Lung microvascular endothelial cell (primary cell): ENCODE measurements around the gene LGALS14. TPM values are rescaled to one million over a fixed set of nuclear protein-coding genes. Genes with fewer than 3 reads are reported as not detected.
A peak's percentile ranks its signal among the peaks of the same experiment; 100 is the strongest.
"Not testable (repeated sequence)": the region's sequence is repeated elsewhere in the genome, so short reads cannot be mapped to it uniquely, and the experiment has no call there.

Experiments
- DNase-seq, 2 donors: peaks; one replicate each; pipeline versions ENCODE4 v3.0.0 to v3.0.0-alpha.2; 2010; ENCODE audit warnings: low read depth in 2 of 2
- total RNA-seq: library from RNA; depleted of rRNA; stranded (reverse); fragments of >200 nt; gene quantifications from 2 replicates; pipeline ENCODE4 v1.2.1, GENCODE V29; 2014

The LGALS14 gene, protein sequence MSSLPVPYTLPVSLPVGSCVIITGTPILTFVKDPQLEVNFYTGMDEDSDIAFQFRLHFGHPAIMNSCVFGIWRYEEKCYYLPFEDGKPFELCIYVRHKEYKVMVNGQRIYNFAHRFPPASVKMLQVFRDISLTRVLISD
- not detected in 2 replicates for total RNA-seq

DNA sequence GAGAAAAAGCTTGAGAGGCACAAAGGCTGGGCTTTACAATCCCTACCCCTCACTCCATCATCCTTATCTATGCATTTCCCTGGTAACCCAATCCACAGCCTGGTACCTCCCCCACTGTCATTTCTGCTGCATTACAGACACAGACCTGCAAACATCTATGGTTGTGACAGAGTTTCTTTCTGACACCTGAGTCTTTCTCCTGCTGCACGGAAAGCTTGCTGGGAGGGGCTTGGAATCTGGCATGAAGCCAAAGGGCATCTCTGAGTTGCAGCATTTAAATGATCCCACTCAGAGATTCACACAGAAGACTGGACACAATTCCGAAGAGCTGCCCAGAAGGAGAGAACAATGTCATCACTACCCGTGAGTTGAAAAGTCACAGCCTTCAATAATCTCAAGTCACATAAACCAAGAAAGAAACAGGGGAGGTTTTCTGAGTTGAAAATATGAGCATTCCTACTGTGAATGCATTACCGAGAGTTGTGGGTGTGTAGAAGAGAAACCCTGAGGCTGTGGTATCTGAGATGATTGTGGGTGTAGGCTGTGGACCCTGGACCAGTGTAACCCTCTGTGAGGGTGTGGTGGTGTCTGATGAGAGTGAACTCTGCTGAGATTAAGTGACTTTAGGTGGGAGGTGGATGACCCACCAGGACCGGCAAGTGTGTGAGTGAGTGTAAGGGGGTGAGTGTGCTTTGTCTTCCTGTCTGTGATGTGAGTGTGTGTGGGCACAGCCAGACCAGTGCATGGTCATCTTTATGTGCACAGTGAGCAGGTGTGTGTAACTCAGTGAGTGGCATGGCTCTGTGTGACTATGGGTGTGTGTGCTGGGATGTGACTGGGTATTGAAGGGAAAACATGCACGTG, at the start of gene LGALS14:
TSS of gene LGALS14 (plus strand) at position 301 of the 864 bp plus-strand sequence. CDS start at position 349, 48 bp downstream.
- DNase-seq: no peak

GRCh38 chr19:39655613-39656012, 48.7 kb upstream of the LGALS14 start, which contains the start of gene LGALS16:
Gene LGALS16, plus strand, starts transcription at chr19:39655913. Its CDS starts 49 bp downstream, at chr19:39655962.
- no peak for DNase-seq

DNA sequence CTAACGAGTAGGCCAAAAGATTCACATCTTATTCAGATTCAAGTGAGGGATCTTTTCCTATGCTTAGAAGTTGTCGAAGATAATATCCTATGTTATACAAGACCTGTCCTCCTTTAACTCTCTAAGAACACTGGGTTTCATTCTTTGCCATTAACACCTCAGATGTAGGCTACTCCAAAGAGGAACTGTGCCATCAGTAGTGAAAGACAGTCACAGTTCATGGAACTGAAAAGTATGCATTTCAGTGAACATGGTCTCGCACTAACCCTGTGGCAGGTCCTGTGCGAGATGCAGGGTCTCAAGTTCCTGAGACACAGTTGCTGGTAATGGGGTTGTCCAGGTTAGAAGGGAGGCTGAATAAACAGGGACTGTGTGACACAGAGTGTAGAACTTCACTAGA, 44.5 kb upstream of the LGALS14 start:
- no peak for DNase-seq

- DNase-seq: no peak
Measured at GRCh38 chr19:39660661-39661060, 43.6 kb upstream of the LGALS14 start.

DNA sequence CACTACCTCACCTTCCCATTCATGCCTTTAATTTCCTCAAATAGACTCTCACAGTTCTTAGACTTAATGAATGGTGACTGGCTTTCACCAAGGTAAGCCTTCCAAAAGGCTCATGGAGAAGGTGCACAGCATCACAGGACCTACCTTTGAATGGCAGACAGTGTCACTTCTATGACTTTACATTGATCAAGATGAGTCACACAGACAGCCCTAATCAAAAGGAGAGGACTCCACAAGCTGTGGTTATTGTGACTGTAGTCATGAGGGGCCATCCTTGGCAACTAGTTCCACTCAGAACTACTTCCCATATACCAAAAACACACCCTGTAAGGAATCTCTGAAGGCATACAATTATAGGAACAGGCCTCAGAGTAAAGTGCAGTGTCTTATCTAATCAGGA, 42.7 kb upstream of the LGALS14 start:
- DNase-seq: no peak

DNA sequence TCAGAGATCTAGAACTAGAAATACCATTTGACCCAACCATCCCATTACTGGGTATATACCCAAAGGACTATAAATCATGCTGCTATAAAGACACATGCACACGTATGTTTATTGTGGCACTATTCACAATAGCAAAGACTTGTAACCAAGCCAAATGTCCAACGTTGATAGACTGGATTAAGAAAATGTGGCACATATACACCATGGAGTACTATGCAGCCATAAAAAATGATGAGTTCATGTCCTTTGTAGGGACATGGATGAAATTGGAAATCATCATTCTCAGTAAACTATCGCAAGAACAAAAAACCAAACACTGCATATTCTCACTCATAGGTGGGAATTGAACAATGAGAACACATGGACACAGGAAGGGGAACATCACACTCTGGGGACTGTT, 34.4 kb upstream of the LGALS14 start:
- not testable (repeated sequence) for DNase-seq

DNA sequence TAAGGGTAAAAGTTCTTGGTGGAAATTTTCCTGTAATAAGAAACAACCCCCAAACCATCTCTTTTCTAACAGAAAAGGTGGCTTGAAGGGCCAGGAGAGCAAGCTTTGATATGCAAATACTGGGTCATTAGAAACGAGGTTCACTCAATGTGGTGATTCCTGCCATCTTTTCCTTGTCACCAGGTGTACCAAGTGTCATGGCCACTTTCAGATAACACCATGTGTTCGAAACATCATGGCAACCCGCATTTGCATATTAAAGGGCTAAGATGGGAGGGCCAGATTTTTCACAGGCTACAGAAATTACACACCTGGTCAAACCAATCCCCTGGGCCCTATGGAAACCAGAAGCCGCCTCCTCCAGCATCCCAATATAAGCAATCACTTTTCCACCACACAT, 33.3 kb upstream of the LGALS14 start:
- DNase-seq: no peak

- DNase-seq: peak; percentile 56 to 74
Measured at GRCh38 chr19:39671739-39672363, 32.4 kb upstream of the LGALS14 start.

DNA sequence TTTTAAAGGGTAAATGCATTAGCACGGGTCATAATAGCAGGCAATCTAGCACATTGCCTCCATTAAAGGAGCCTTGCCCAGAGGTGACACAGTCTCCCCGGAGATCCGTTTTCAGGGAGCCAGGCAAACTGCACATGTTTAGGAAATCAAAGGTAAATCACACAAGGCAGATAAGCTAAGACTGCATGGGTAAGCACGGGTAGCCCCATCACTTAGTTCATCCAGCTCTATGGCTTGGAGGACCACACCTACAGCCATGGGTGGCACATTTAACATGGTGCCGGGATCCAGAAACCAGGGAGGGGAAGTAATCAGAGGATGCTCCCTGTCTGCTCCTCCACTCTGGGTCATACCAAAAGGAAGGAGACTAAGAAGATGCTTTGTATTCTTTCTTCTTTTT, 31.8 kb upstream of the LGALS14 start:
- no peak for DNase-seq

DNA sequence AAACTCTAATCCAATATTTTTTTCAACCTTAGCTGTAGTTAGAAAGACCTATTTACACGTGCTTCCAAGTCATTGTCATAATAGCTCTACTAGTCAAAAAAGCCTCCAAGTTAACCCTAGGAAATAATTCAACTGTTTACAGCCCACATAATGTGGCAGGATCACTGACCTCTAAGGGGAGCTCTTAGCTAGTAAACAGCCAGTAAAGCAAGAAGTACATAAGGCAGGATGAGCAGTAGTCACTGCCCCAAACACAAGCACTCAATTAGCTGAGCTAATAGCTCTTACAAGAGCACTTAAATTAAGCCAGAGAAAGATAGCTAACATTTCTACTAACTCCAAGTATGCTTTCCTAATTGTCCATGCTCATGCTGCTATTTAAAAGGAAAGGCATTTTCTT, 30.4 kb upstream of the LGALS14 start:
- not testable (repeated sequence) for DNase-seq

GRCh38 chr19:39676004-39676403, 28.3 kb upstream of the LGALS14 start:
- DNase-seq: no peak

DNA sequence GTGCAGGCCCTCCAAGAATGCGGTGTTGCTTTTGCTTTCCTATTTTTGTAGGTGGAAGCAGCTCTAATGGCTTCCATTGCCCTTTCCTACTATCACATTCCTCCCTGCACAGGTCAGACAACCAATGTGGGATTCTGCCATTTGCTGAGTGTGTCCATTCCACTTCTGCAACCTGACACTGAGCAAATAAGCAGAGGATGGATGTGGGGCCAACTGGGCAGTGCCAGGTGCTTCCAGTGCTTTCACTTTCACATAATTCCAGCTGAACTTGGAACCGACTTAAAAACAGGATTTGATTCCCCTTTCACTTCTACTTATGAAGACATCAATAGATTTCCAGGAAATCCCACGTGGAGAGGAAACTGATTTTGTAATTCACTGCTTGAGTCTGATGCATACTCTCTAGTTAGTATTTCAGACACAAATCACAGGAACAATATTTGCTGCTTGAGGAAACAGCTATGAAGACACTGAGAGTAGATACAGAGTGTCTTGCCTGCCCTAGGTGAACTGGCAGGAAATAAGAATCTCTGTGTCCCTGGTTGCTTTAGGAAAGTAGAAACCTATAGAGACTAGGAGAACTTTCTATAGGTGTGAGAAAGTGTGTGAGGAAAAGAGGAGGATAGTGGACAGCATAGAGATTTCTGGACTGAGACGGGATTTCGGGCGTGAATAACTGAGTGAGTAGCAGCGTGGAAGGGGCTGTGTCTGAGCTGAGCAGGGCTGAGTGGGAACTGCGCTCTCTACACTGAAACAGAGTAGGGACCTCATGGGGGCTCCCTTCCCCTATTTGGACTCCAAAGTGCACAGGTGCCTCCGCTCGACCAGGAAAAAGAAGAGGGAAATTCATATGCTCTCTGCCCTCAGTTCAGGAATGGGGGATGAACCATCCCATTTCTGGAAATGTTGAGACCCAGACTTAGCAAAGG, 26.1 kb upstream of the LGALS14 start:
- DNase-seq: peak; percentile 46 to 59

DNA sequence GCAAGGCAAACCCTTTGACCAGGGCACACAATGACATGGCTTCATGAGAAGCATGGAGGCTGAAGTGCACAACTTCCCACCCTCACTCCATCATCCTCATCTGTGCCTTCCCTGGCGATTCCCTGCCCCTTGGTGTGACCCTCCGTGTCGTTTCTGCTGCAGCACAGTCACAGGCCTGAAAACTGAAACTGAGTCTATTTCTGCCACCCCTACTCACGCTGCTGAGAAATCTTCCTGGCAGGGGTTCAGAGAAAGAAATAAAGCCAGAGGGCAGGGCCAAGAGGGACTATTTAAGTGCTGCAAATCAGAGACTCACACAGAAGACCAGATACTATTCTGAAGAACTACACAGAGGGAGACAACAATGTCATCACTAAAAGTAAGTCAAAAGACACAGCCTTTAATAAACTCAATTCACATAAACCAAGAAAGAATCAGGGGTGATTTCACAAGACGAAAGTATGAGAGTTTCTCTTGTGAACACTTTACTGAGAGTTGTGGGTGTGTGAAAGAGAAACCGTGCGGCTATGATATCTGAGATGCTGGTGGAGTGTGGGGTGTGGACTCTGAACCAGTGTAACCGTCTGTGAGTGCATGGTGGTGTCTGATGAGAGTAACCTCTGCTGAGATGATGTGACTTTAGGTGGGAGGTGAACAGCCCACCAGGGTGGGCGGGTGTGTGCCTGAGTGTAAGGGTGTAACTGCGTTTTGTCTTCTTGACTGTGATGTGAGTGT, 25.1 kb upstream of the LGALS14 start:
- DNase-seq: no peak

DNA sequence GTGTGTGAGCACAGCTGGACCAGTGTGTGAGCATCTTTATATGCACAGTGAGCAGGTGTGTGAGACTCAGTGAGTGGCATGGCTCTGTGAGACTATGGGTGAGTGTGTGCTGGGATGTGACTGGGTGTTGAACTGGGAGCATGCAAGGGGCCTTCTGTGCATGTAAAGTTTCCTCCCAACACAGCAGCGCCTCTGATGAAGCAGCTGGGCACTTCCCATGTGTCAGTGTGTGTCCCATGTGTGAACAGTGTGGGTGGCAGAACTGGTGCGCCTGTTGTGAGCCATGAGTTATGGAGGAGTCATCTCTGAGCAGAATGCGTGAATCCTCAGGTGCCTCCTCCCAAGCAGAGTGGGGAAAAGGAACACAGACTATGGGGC, 24.5 kb upstream of the LGALS14 start:
- DNase-seq: no peak

- no peak for DNase-seq
Measured at GRCh38 chr19:39680593-39680992, 23.7 kb upstream of the LGALS14 start.

DNA sequence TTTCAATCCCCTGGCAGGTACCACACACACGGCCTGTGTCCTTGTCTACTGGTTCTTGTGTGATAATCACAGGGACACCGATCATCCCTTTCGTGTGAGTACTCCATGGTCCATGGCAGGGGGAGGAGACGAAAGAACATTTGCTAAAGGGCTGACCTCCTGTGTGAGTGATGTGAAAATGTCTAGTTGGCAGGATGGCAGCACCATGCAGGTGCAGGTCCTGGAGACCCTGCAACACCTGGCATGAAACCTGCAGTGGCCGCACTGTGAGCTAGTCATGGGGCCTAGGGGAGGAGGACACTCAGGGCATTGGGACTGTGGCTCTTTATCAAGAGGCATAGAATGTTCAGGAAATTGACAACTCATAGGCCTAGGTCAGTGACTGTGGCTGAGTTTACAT, 22.9 kb upstream of the LGALS14 start:
- no peak for DNase-seq

DNA sequence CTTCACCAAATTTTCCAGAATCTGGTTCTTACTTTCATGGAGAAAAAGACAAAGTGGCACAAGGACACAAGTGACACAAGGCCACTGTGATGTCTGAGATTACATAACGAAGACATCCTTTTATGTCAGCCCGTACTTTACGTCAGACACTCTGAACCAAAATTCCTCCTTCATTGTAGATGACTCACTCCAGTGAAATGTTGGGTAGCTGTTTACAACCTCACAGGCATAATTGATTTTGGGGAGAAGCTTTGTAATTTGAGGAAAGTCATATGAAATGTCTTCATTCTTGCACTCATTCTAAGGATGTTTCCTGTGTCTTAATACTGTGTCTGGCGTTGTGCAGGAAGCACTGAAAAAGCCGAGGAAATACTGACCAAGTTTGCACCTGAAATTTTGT, 20.0 kb upstream of the LGALS14 start:
- no peak for DNase-seq

DNA sequence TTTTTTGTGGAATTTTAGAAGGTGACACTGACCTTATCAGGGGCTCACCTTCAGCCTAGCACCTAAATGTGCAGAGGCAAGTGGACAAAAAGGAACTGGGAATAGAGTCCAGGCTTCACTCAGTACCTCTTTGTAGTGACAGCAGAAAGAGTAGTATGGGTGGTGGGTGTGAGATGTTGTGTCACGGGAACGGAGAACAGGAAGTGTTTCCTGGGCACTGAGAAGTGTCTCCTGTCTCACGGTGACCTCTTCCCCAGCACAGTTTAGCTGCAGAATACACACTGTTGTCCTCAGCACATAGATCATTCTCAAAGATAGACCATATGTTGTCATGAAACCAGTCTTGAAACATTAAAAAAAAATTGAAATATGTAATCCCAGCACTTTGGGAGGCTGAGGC, 17.5 kb upstream of the LGALS14 start:
- DNase-seq: no peak

GRCh38 chr19:39688637-39689036, 15.6 kb upstream of the LGALS14 start:
- not testable (repeated sequence) for DNase-seq

GRCh38 chr19:39692166-39692565, 12.1 kb upstream of the LGALS14 start:
- no peak for DNase-seq

- DNase-seq: no peak
Measured at GRCh38 chr19:39692822-39693221, 11.5 kb upstream of the LGALS14 start.
